ENCODE measurements around the gene CERT1. TPM values are rescaled to one million over a fixed set of nuclear protein-coding genes. Genes with fewer than 3 reads are reported as not detected.

CERT1 gene
- total and polyA plus RNA-seq, 9 of the 15 experiments (the other 6 are each of a cell fraction or from before 2014, with no cell fraction given), result 3.4 to 24.7 (median 9.8) TPM

DNA sequence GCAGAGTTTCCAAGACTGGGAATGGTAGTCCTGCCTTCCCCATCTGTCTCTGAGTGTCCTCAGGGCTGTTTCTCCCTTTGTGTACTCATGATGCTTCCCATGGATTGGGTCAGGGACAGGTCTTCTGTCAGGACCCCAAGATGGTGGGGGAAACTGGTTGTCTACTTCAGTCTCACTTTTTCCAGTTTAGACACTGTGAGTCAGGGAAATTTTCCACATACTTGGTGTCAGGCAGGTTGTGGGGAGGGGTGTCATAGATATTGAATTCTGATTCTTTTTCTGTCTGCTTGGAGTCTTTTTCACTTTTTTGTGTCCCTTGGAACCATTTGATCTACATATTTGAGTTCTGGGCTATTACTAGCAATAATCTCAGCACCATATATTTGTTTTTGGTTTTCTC, 10.6 kb upstream of the CERT1 start:
- Histone ChIP-seq H3K36me3 (ENCODE audit: control insufficient read depth, insufficient read depth, low read length) (peaks cover 9% of the 10 kb centered on the region; the same call in 2 of the 3 replicates), H3K79me2 (ENCODE audit: control insufficient read depth, insufficient read depth, low read length) (peaks cover 93% of the 10 kb centered on the region), H3K4me2 (ENCODE audit: insufficient read depth, low read length) (no peak overlapping the region), H3K27ac (ENCODE audit: extremely low read depth, low read depth, low read length) (no peak overlapping the region), H3K27me3 (ENCODE audit: control insufficient read depth in 2 of 2, insufficient read depth in 2 of 2, low read length in 2 of 2) (no peaks in the 10 kb centered on the region), H3K9ac (ENCODE audit: insufficient read depth in 1 of 2, low read depth in 2 of 2, low read length in 2 of 2) (no peak overlapping the region), H4K20me1 (replicated peaks; ENCODE audit: control insufficient read depth, insufficient read depth, low read length) (no peaks in the 10 kb centered on the region), H2AFZ (ENCODE audit: low read depth, low read length) (no peak overlapping the region), H3K4me3 (no peak overlapping the region), H3K9me3 (replicated peaks; ENCODE audit: control insufficient read depth, insufficient read depth, low read depth, low read length) (peaks cover 14% of the 10 kb centered on the region), H3K4me1 (replicated peaks in 1 of 2; ENCODE audit: control insufficient read depth in 2 of 2, insufficient read depth in 2 of 2, low read length in 2 of 2) (no peaks in the 10 kb centered on the region), H3K9me1 (ENCODE audit: control insufficient read depth, insufficient read depth, low read length) (no peaks in the 10 kb centered on the region)
- in situ Hi-C loops (cut with MboI), result no loop called here
- no TSS peak for BruUV-seq (replicated peaks)
- ChIA-PET CTCF (ENCODE audit: low intra/inter-chr PET ratio) (no interaction called here), POLR2A (no interaction called here)
- FAIRE-seq, result no peak
- intact Hi-C loops (cut with micrococcal nuclease), result no loop called here
- no peak for DNase-seq (ENCODE audit: extremely low read depth in 1 of 4, low spot score in 3 of 4)
- no peak for ATAC-seq
- TF ChIP-seq, protein P1, sequence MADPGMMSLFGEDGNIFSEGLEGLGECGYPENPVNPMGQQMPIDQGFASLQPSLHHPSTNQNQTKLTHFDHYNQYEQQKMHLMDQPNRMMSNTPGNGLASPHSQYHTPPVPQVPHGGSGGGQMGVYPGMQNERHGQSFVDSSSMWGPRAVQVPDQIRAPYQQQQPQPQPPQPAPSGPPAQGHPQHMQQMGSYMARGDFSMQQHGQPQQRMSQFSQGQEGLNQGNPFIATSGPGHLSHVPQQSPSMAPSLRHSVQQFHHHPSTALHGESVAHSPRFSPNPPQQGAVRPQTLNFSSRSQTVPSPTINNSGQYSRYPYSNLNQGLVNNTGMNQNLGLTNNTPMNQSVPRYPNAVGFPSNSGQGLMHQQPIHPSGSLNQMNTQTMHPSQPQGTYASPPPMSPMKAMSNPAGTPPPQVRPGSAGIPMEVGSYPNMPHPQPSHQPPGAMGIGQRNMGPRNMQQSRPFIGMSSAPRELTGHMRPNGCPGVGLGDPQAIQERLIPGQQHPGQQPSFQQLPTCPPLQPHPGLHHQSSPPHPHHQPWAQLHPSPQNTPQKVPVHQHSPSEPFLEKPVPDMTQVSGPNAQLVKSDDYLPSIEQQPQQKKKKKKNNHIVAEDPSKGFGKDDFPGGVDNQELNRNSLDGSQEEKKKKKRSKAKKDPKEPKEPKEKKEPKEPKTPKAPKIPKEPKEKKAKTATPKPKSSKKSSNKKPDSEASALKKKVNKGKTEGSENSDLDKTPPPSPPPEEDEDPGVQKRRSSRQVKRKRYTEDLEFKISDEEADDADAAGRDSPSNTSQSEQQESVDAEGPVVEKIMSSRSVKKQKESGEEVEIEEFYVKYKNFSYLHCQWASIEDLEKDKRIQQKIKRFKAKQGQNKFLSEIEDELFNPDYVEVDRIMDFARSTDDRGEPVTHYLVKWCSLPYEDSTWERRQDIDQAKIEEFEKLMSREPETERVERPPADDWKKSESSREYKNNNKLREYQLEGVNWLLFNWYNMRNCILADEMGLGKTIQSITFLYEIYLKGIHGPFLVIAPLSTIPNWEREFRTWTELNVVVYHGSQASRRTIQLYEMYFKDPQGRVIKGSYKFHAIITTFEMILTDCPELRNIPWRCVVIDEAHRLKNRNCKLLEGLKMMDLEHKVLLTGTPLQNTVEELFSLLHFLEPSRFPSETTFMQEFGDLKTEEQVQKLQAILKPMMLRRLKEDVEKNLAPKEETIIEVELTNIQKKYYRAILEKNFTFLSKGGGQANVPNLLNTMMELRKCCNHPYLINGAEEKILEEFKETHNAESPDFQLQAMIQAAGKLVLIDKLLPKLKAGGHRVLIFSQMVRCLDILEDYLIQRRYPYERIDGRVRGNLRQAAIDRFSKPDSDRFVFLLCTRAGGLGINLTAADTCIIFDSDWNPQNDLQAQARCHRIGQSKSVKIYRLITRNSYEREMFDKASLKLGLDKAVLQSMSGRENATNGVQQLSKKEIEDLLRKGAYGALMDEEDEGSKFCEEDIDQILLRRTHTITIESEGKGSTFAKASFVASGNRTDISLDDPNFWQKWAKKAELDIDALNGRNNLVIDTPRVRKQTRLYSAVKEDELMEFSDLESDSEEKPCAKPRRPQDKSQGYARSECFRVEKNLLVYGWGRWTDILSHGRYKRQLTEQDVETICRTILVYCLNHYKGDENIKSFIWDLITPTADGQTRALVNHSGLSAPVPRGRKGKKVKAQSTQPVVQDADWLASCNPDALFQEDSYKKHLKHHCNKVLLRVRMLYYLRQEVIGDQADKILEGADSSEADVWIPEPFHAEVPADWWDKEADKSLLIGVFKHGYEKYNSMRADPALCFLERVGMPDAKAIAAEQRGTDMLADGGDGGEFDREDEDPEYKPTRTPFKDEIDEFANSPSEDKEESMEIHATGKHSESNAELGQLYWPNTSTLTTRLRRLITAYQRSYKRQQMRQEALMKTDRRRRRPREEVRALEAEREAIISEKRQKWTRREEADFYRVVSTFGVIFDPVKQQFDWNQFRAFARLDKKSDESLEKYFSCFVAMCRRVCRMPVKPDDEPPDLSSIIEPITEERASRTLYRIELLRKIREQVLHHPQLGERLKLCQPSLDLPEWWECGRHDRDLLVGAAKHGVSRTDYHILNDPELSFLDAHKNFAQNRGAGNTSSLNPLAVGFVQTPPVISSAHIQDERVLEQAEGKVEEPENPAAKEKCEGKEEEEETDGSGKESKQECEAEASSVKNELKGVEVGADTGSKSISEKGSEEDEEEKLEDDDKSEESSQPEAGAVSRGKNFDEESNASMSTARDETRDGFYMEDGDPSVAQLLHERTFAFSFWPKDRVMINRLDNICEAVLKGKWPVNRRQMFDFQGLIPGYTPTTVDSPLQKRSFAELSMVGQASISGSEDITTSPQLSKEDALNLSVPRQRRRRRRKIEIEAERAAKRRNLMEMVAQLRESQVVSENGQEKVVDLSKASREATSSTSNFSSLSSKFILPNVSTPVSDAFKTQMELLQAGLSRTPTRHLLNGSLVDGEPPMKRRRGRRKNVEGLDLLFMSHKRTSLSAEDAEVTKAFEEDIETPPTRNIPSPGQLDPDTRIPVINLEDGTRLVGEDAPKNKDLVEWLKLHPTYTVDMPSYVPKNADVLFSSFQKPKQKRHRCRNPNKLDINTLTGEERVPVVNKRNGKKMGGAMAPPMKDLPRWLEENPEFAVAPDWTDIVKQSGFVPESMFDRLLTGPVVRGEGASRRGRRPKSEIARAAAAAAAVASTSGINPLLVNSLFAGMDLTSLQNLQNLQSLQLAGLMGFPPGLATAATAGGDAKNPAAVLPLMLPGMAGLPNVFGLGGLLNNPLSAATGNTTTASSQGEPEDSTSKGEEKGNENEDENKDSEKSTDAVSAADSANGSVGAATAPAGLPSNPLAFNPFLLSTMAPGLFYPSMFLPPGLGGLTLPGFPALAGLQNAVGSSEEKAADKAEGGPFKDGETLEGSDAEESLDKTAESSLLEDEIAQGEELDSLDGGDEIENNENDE (IDR thresholded peaks at IDR 0.05; ENCODE audit: low read depth, low read length), result no peak
- no peak for TF ChIP-seq GATAD2B (IDR thresholded peaks at IDR 0.05; ENCODE audit: borderline replicate concordance)
- TF ChIP-seq RFX5 (IDR thresholded peaks at IDR 0.05; ENCODE audit: low read depth, low read length), result no peak
- TF ChIP-seq PPARD (CRISPR knock-in tag; IDR thresholded peaks at IDR 0.05), result no peak
- TF ChIP-seq FUS (optimal IDR thresholded peaks at IDR 0.05; ENCODE audit: low read depth, low read length), result no peak
- no peak for TF ChIP-seq ZNF764 (CRISPR knock-in tag; IDR thresholded peaks at IDR 0.05; ENCODE audit: low read depth)
- TF ChIP-seq ZNF507 (tag; conservative IDR thresholded peaks at IDR 0.05), result no peak
- TF ChIP-seq ZNF707 (CRISPR knock-in tag; conservative IDR thresholded peaks at IDR 0.05), result no peak
